ENCODE data around the gene PLA2G2A. TPM values are rescaled to one million over a fixed set of nuclear protein-coding genes. Genes with fewer than 3 reads are reported as not detected.

The PLA2G2A gene
- total and polyA plus RNA-seq, 9 of the 15 experiments (the other 6 are each of a cell fraction or from before 2014, with no cell fraction given), result not detected

- no peak overlapping the region for H3K27ac ChIP-seq (ENCODE audit: extremely low read depth, low read depth, low read length)
- intact Hi-C loops (cut with micrococcal nuclease), result no loop called here
- 0 out of 2 replicates have a peak, but pooled peaks have one; percentile 6 for TF ChIP-seq JUND (IDR thresholded peaks at IDR 0.05; ENCODE audit: borderline replicate concordance, low read depth, low read length)
- TF ChIP-seq JUND (tag; IDR thresholded peaks at IDR 0.05; ENCODE audit: borderline replicate concordance, low read depth, low read length), result no peak
- TF ChIP-seq SMAD3 (CRISPR knock-in tag; conservative IDR thresholded peaks at IDR 0.05), result no peak
- no peak for TF ChIP-seq NR4A1 (CRISPR knock-in tag; IDR thresholded peaks at IDR 0.05)
- TF ChIP-seq NR4A1 (tag; IDR thresholded peaks at IDR 0.05), result no peak
- no peak for TF ChIP-seq ZNF263 (CRISPR knock-in tag; IDR thresholded peaks at IDR 0.05; ENCODE audit: borderline replicate concordance)
- TF ChIP-seq L3MBTL2 (IDR thresholded peaks at IDR 0.05), result peak; percentile 20; the same call in 1 of the 2 replicates
- no peak for TF ChIP-seq PREB (CRISPR knock-in tag; IDR thresholded peaks at IDR 0.05)
- no peak for TF ChIP-seq GABPB2 (CRISPR knock-in tag; conservative IDR thresholded peaks at IDR 0.05)
- no peak for TF ChIP-seq ZNF512 (tag; IDR thresholded peaks at IDR 0.05)
- TF ChIP-seq GATAD2B (IDR thresholded peaks at IDR 0.05; ENCODE audit: borderline replicate concordance), result no peak
- peak; percentile 58 for TF ChIP-seq ATF3 (IDR thresholded peaks at IDR 0.05)
- no peak for TF ChIP-seq ATF3 (CRISPR knock-in tag; conservative IDR thresholded peaks at IDR 0.05)
- TF ChIP-seq PBX2 (CRISPR knock-in tag; IDR thresholded peaks at IDR 0.05; ENCODE audit: low read depth), result no peak
- no peak for TF ChIP-seq PBX2 (tag; conservative IDR thresholded peaks at IDR 0.05; ENCODE audit: low read depth)
- ChIA-PET CTCF (ENCODE audit: low intra/inter-chr PET ratio) (no interaction called here), POLR2A (no interaction called here)
- BruUV-seq (replicated peaks), result no TSS peak
- no peak for FAIRE-seq
- WGBS (ENCODE audit: insufficient coverage, low coverage, missing lambda C conversion rate), result 2% methylated on average over 3 of the region's 3 CpGs
- 0 out of 5 replicates have a peak, but pooled peaks cover 0 to 12% of the 10 kb centered on the region in 2 experiments for H3K27me3 ChIP-seq (ENCODE audit: control insufficient read depth in 2 of 2, insufficient read depth in 2 of 2, low read length in 2 of 2)
- no peak overlapping the region for H3K4me2 ChIP-seq (ENCODE audit: insufficient read depth, low read length)
- no peak overlapping the region for H3K9ac ChIP-seq (ENCODE audit: insufficient read depth in 1 of 2, low read depth in 2 of 2, low read length in 2 of 2)
- H3K4me3 ChIP-seq, result no peak overlapping the region
- in situ Hi-C loops (cut with MboI), result no loop called here
- H3K36me3 ChIP-seq (ENCODE audit: control insufficient read depth, insufficient read depth, low read length), result no peaks in the 10 kb centered on the region
- ATAC-seq, result no peak
- no peaks in the 10 kb centered on the region for H3K79me2 ChIP-seq (ENCODE audit: control insufficient read depth, insufficient read depth, low read length)
- no peaks in the 10 kb centered on the region for H3K9me3 ChIP-seq (replicated peaks; ENCODE audit: control insufficient read depth, insufficient read depth, low read depth, low read length)
- H4K20me1 ChIP-seq (replicated peaks; ENCODE audit: control insufficient read depth, insufficient read depth, low read length), result no peaks in the 10 kb centered on the region
- H2AFZ ChIP-seq (ENCODE audit: low read depth, low read length), result no peak overlapping the region
- no peaks in the 10 kb centered on the region for H3K9me1 ChIP-seq (ENCODE audit: control insufficient read depth, insufficient read depth, low read length)
- no peak for DNase-seq (ENCODE audit: extremely low read depth in 1 of 4, low spot score in 3 of 4)
- no peaks in the 10 kb centered on the region for H3K4me1 ChIP-seq (replicated peaks in 1 of 2; ENCODE audit: control insufficient read depth in 2 of 2, insufficient read depth in 2 of 2, low read length in 2 of 2)
Measured at GRCh38 chr1:19942088-19942487, 37.3 kb downstream of the PLA2G2A start.
